ENCODE results near the gene IFI35. TPM values are rescaled to one million over a fixed set of nuclear protein-coding genes. Genes with fewer than 3 reads are reported as not detected.
"Not testable (repeated sequence)": the region's sequence is repeated elsewhere in the genome, so short reads cannot be mapped to it uniquely, and the experiment has no call there.

IFI35 gene
- polyA plus RNA-seq, 2 of the 4 experiments (the other 2 are of a cell fraction), result 10.8 to 20.2 TPM

DNA sequence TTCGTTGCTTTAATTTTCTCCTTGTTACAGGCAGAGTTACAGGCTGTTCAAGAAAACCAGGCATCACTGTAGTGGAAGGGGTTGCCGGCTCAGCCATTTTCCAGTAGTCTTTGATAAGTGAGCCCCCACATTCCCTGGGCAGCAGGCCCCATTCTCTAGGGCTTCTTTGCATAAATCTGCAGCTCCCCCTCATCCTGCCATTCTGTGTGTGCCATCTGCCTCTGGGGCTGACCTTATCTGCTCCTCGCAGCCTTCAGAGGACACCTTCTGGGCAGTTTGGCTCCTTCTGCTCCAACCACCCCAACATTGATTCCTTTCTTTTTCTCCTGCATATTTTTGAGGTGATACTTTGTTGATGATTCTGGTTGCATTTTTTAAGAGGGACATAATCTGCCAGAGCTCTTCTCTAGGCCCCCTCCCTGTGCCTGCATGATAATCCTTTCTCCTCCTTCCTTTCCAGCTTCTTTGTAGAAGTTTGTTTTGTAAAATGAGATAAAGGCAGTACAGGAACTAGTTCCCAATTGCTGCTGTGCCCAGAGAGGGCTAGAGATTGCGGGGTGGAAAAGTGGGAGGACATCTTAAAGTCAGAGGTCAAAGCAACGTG is 35.5 kb downstream of the IFI35 start (continued):
- TF ChIP-seq, protein P1, sequence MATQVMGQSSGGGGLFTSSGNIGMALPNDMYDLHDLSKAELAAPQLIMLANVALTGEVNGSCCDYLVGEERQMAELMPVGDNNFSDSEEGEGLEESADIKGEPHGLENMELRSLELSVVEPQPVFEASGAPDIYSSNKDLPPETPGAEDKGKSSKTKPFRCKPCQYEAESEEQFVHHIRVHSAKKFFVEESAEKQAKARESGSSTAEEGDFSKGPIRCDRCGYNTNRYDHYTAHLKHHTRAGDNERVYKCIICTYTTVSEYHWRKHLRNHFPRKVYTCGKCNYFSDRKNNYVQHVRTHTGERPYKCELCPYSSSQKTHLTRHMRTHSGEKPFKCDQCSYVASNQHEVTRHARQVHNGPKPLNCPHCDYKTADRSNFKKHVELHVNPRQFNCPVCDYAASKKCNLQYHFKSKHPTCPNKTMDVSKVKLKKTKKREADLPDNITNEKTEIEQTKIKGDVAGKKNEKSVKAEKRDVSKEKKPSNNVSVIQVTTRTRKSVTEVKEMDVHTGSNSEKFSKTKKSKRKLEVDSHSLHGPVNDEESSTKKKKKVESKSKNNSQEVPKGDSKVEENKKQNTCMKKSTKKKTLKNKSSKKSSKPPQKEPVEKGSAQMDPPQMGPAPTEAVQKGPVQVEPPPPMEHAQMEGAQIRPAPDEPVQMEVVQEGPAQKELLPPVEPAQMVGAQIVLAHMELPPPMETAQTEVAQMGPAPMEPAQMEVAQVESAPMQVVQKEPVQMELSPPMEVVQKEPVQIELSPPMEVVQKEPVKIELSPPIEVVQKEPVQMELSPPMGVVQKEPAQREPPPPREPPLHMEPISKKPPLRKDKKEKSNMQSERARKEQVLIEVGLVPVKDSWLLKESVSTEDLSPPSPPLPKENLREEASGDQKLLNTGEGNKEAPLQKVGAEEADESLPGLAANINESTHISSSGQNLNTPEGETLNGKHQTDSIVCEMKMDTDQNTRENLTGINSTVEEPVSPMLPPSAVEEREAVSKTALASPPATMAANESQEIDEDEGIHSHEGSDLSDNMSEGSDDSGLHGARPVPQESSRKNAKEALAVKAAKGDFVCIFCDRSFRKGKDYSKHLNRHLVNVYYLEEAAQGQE (IDR thresholded peaks at IDR 0.05), result no peak
- no peak for TF ChIP-seq ZNF302 (CRISPR knock-in tag; IDR thresholded peaks at IDR 0.05)
- TF ChIP-seq, protein P2, sequence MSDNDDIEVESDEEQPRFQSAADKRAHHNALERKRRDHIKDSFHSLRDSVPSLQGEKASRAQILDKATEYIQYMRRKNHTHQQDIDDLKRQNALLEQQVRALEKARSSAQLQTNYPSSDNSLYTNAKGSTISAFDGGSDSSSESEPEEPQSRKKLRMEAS (IDR thresholded peaks at IDR 0.05), result no peak
- no peak for TF ChIP-seq ESRRA (IDR thresholded peaks at IDR 0.05; ENCODE audit: borderline replicate concordance, low read length)

- no peak overlapping the region for H3K4me2 ChIP-seq
- no peak overlapping the region for H3K27ac ChIP-seq
- DNase-seq (ENCODE audit: low read depth in 1 of 2, low spot score in 1 of 2), result no peak
- no peaks in the 10 kb centered on the region for H3K9me3 ChIP-seq
- POLR2A ChIA-PET, result no interaction called here
- ATAC-seq, result no peak
- no peaks in the 10 kb centered on the region for H3K4me1 ChIP-seq
- no peak for TF ChIP-seq HEYL (CRISPR knock-in tag; IDR thresholded peaks at IDR 0.05)
- TF ChIP-seq RNF2 (IDR thresholded peaks at IDR 0.05; ENCODE audit: borderline replicate concordance, low read depth), result no peak
- no peak for TF ChIP-seq MAFK (IDR thresholded peaks at IDR 0.05; ENCODE audit: partially characterized antibody)
- no peak for TF ChIP-seq JUNB (IDR thresholded peaks at IDR 0.05)
- no peak for TF ChIP-seq SREBF2 (IDR thresholded peaks at IDR 0.05)
- no peak for TF ChIP-seq EHMT2 (IDR thresholded peaks at IDR 0.05; ENCODE audit: low read depth)
- no peak for TF ChIP-seq ZSCAN20 (CRISPR knock-in tag; IDR thresholded peaks at IDR 0.05)
- no peak for TF ChIP-seq CHD4 (IDR thresholded peaks at IDR 0.05; ENCODE audit: borderline replicate concordance)
- no peak for FAIRE-seq
- no peak overlapping the region for H3K4me3 ChIP-seq
- CTCF ChIA-PET, result interaction anchor here (1.6 to 3.3 kb wide), 2 partner anchors 19 to 45 kb away, joined by 4 to 16 read pairs; partner anchors contain the start of genes RND2 and RPL27
Observed at GRCh38 chr17:43043307-43043706, 36.7 kb downstream of the IFI35 start.

GRCh38 chr17:43044024-43044423 is 37.4 kb downstream of the IFI35 start:
- CTCF ChIA-PET, result interaction anchor here (1.4 to 3.3 kb wide), 3 partner anchors 20 to 45 kb away, joined by 3 to 16 read pairs (median 4); partner anchors contain the start of genes RND2 and RPL27
- no peak overlapping the region for H3K27ac ChIP-seq
- H3K4me2 ChIP-seq, result no peak overlapping the region
- 89% methylated on average over 4 of the region's 4 CpGs for WGBS (ENCODE audit: missing lambda C conversion rate)
- POLR2A ChIA-PET, result no interaction called here
- H3K4me1 ChIP-seq, result no peaks in the 10 kb centered on the region
- ATAC-seq (no peak), FAIRE-seq (no peak), DNase-seq (ENCODE audit: low read depth in 1 of 2, low spot score in 1 of 2) (no peak)
- no peaks in the 10 kb centered on the region for H3K9me3 ChIP-seq
- H3K4me3 ChIP-seq, result no peak overlapping the region
- TF ChIP-seq NPAS2 (CRISPR knock-in tag; IDR thresholded peaks at IDR 0.05; ENCODE audit: borderline replicate concordance) (no peak), TP53 (CRISPR knock-in tag; IDR thresholded peaks at IDR 0.05) (no peak)

DNA sequence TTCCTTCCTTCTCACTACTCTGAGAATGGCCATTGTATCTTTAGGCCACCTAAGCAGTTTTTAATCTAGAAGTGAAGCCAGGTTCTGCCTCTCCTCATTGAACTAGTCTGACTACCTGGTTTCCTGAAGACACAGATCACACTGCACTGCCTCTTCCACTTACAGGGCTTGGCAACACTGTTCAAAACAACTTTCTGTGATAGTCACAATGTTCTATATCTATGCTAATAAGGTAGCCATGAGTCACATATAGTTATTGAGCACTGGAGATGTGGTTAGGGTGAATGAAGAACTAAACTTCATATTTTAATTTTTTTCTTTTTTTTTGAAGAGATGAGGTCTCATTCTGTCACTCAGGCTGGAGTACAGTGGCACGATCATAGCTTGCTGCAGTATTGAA is 45.4 kb downstream of the IFI35 start:
- Histone ChIP-seq H3K9me3 (no peaks in the 10 kb centered on the region), H3K4me1 (no peaks in the 10 kb centered on the region), H3K4me2 (no peak overlapping the region), H3K4me3 (no peak overlapping the region), H3K27ac (no peak overlapping the region)
- TF ChIP-seq HOXB5 (CRISPR knock-in tag; IDR thresholded peaks at IDR 0.05) (no peak), JUN (IDR thresholded peaks at IDR 0.05) (no peak), CHD4 (IDR thresholded peaks at IDR 0.05; ENCODE audit: borderline replicate concordance) (no peak), ATOH8 (CRISPR knock-in tag; IDR thresholded peaks at IDR 0.05; ENCODE audit: low read depth) (no peak), GATA3 (IDR thresholded peaks at IDR 0.05; ENCODE audit: borderline replicate concordance) (no peak)
- no peak for DNase-seq (ENCODE audit: low read depth in 1 of 2, low spot score in 1 of 2)
- ChIA-PET POLR2A (no interaction called here), CTCF (interaction anchor here (0.9 kb wide), 1 partner anchor 16 kb away, joined by 3 read pairs; no protein-coding TSS in a partner anchor)
- no peak for FAIRE-seq
- no peak for ATAC-seq
- 97% methylated on average over 1 of the region's 1 CpG for WGBS (ENCODE audit: missing lambda C conversion rate)

DNA sequence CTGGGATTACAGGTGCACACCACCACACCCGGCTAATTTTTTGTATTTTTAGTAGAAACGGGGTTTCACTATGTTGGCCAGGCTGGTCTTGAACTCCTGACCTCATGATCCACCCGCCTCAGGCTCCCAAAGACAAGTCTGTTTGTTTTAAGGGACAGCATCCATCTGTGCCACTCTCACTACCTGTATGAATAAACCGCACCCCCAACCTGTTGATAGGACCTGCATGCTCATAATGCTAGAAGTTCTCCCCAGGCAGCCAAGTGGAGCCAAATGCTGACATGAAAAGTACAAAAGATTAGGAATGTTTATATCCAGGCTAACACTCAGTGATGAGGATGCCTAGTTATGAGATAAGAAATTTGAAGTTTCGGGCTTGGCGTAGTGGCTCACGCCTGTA is 46.4 kb downstream of the IFI35 start:
- DNase-seq (ENCODE audit: low read depth in 1 of 2, low spot score in 1 of 2); H3K4me3 ChIP-seq; H3K4me2 ChIP-seq; ATAC-seq; FAIRE-seq; POLR2A ChIA-PET; H3K4me1 ChIP-seq; H3K9me3 ChIP-seq; H3K27ac ChIP-seq; CTCF ChIA-PET: not testable (repeated sequence)
- 96% methylated on average over 7 of the region's 7 CpGs for WGBS (ENCODE audit: missing lambda C conversion rate)
